Measurements from ENCODE around the gene LTK. TPM values are rescaled to one million over a fixed set of nuclear protein-coding genes. Genes with fewer than 3 reads are reported as not detected.

Gene LTK
- total and polyA plus RNA-seq, 2 experiments from 2014 or later, result 0.14 TPM; not detected in 1

DNA sequence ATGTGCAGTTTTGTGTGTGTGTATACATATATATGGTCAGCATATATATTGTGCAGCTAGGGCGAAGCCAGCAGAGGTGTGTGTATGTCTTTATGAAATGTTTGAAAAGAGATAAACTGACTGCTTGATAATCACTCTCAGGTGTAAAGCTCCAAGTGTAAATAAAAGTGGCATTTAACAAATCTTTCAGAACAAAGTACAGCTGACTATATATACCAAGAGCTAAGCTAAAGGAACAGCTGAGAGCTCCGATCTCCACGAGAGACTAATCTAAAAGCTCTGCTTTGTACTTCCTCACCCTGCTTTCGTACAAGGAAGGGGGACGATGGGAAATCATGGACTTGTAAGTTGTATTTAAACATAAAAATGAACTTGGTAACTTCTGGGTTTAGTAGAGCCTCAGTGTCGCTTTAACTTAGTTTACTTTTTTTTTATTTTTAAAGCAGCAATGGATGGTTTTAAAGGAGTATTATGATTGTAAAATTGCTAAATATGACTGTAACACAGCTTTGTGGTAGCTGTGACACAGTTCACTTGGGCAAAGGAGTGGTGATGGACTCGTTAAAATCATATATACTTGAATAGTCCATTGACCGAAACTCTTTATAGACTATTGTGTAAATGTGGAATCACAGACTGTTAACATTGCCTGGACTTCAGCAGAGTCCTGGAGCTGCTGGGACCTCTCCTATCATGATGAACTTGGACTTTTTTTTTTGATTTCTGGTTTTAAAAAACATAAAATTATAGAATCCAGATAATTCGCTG, 31.3 kb downstream of the LTK start:
- 0 out of 2 replicates have a peak, but pooled peaks cover 6% of the 10 kb centered on the region for H4K20me1 ChIP-seq (replicated peaks; ENCODE audit: insufficient read depth)
- Mint-ChIP-seq H3K36me3 (ENCODE audit: low read depth) (peaks cover 44% of the 10 kb centered on the region), H3K27ac (no peak overlapping the region), H3K27me3 (ENCODE audit: insufficient read depth, low read depth, poor library complexity) (peaks cover 19% of the 10 kb centered on the region), H3K9me3 (no peaks in the 10 kb centered on the region), H3K4me1 (no peaks in the 10 kb centered on the region), H3K4me3 (no peak overlapping the region)
- ATAC-seq, result no peak
- H3K27me3 ChIP-seq (ENCODE audit: insufficient read depth), result no peaks in the 10 kb centered on the region
- H3K4me3 ChIP-seq, result no peak overlapping the region
- no peak overlapping the region for H3K27ac ChIP-seq (ENCODE audit: low read depth)
- no peaks in the 10 kb centered on the region for H3K9me2 ChIP-seq (ENCODE audit: insufficient read depth)
- no peak overlapping the region for H2AFZ ChIP-seq
- H3K4me2 ChIP-seq, result no peak overlapping the region
- no peak for DNase-seq (ENCODE audit: low spot score)
- no peak for TF ChIP-seq POLR2AphosphoS5 (IDR thresholded peaks at IDR 0.05; ENCODE audit: low read depth)
- TF ChIP-seq JUNB (IDR thresholded peaks at IDR 0.05; ENCODE audit: unreplicated experiment), result no peak
- TF ChIP-seq ZNF331 (CRISPR knock-in tag; IDR thresholded peaks at IDR 0.05; ENCODE audit: low read depth), result no peak
- no peak for TF ChIP-seq EZH2 (IDR thresholded peaks at IDR 0.05; ENCODE audit: low read depth, unreplicated experiment)
- no peak for TF ChIP-seq CREB1 (CRISPR knock-in tag; IDR thresholded peaks at IDR 0.05; ENCODE audit: low read depth)
- no peaks in the 10 kb centered on the region for H3K79me2 ChIP-seq (replicated peaks; ENCODE audit: insufficient read depth)
- no peaks in the 10 kb centered on the region for H3K4me1 ChIP-seq (ENCODE audit: insufficient read depth)
- peaks cover 22% of the 10 kb centered on the region for H3K36me3 ChIP-seq (ENCODE audit: insufficient read depth)
- H3F3A ChIP-seq (replicated peaks; ENCODE audit: low read depth), result no peaks in the 10 kb centered on the region

DNA sequence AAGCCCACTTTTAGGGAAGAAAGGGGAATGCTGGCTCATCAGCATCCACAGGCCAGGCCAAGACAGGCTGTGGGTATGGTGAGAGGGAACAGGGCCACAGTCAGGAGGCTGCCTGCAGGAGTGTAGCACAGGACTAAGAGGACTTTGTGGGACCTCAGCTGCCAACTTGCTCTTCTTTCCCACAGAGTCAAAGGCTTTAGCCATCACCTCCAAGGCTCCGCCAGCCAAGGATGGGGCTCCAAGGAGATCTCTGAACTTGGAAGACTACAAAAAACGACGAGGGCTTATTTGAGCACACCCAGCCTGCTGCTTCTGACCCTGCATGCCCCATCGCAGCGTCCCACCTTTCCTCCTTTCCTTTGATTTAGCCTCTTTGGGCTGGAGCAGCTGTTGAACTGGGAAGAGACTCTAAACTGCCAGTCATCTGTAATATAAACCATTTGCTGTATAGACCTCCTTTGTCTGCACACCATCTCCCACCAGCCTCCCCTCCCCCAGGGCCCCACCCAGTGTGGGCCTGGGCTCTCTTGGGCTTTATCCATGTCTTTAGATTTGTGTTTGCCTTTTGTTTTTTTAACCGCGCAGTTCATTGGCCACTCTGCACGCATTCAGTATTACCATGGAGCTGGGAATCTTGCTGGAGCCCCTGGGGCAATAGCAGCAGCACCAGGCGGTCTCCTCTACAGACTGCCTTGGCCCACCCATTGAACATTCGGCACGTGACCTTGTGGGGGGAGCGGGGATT, 33.1 kb downstream of the LTK start:
- Histone ChIP-seq H4K20me1 (replicated peaks; ENCODE audit: insufficient read depth) (0 out of 2 replicates have a peak, but pooled peaks cover 6% of the 10 kb centered on the region), H3K27me3 (ENCODE audit: insufficient read depth) (no peaks in the 10 kb centered on the region), H3K4me2 (no peak overlapping the region), H3K4me3 (no peak overlapping the region), H3K4me1 (ENCODE audit: insufficient read depth) (no peaks in the 10 kb centered on the region), H3K27ac (ENCODE audit: low read depth) (no peak overlapping the region), H2AFZ (no peak overlapping the region), H3F3A (replicated peaks; ENCODE audit: low read depth) (no peaks in the 10 kb centered on the region), H3K36me3 (ENCODE audit: insufficient read depth) (peaks cover 38% of the 10 kb centered on the region), H3K79me2 (replicated peaks; ENCODE audit: insufficient read depth) (no peaks in the 10 kb centered on the region), H3K9me2 (ENCODE audit: insufficient read depth) (no peaks in the 10 kb centered on the region)
- Mint-ChIP-seq H3K9me3 (no peaks in the 10 kb centered on the region), H3K27me3 (ENCODE audit: insufficient read depth, low read depth, poor library complexity) (peaks cover 14% of the 10 kb centered on the region), H3K4me3 (no peak overlapping the region), H3K27ac (no peak overlapping the region), H3K4me1 (no peaks in the 10 kb centered on the region), H3K36me3 (ENCODE audit: low read depth) (peaks cover 61% of the 10 kb centered on the region)
- ATAC-seq, result no peak
- DNase-seq (ENCODE audit: low spot score), result no peak
- TF ChIP-seq JUNB (IDR thresholded peaks at IDR 0.05; ENCODE audit: unreplicated experiment) (no peak), NANOG (IDR thresholded peaks at IDR 0.05; ENCODE audit: borderline replicate concordance) (no peak), CREB1 (CRISPR knock-in tag; IDR thresholded peaks at IDR 0.05; ENCODE audit: low read depth) (no peak), EZH2 (IDR thresholded peaks at IDR 0.05; ENCODE audit: low read depth, unreplicated experiment) (no peak)
- TF ChIP-seq, protein P1, sequence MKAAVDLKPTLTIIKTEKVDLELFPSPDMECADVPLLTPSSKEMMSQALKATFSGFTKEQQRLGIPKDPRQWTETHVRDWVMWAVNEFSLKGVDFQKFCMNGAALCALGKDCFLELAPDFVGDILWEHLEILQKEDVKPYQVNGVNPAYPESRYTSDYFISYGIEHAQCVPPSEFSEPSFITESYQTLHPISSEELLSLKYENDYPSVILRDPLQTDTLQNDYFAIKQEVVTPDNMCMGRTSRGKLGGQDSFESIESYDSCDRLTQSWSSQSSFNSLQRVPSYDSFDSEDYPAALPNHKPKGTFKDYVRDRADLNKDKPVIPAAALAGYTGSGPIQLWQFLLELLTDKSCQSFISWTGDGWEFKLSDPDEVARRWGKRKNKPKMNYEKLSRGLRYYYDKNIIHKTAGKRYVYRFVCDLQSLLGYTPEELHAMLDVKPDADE (IDR thresholded peaks at IDR 0.05), result no peak
- TF ChIP-seq, protein P2, sequence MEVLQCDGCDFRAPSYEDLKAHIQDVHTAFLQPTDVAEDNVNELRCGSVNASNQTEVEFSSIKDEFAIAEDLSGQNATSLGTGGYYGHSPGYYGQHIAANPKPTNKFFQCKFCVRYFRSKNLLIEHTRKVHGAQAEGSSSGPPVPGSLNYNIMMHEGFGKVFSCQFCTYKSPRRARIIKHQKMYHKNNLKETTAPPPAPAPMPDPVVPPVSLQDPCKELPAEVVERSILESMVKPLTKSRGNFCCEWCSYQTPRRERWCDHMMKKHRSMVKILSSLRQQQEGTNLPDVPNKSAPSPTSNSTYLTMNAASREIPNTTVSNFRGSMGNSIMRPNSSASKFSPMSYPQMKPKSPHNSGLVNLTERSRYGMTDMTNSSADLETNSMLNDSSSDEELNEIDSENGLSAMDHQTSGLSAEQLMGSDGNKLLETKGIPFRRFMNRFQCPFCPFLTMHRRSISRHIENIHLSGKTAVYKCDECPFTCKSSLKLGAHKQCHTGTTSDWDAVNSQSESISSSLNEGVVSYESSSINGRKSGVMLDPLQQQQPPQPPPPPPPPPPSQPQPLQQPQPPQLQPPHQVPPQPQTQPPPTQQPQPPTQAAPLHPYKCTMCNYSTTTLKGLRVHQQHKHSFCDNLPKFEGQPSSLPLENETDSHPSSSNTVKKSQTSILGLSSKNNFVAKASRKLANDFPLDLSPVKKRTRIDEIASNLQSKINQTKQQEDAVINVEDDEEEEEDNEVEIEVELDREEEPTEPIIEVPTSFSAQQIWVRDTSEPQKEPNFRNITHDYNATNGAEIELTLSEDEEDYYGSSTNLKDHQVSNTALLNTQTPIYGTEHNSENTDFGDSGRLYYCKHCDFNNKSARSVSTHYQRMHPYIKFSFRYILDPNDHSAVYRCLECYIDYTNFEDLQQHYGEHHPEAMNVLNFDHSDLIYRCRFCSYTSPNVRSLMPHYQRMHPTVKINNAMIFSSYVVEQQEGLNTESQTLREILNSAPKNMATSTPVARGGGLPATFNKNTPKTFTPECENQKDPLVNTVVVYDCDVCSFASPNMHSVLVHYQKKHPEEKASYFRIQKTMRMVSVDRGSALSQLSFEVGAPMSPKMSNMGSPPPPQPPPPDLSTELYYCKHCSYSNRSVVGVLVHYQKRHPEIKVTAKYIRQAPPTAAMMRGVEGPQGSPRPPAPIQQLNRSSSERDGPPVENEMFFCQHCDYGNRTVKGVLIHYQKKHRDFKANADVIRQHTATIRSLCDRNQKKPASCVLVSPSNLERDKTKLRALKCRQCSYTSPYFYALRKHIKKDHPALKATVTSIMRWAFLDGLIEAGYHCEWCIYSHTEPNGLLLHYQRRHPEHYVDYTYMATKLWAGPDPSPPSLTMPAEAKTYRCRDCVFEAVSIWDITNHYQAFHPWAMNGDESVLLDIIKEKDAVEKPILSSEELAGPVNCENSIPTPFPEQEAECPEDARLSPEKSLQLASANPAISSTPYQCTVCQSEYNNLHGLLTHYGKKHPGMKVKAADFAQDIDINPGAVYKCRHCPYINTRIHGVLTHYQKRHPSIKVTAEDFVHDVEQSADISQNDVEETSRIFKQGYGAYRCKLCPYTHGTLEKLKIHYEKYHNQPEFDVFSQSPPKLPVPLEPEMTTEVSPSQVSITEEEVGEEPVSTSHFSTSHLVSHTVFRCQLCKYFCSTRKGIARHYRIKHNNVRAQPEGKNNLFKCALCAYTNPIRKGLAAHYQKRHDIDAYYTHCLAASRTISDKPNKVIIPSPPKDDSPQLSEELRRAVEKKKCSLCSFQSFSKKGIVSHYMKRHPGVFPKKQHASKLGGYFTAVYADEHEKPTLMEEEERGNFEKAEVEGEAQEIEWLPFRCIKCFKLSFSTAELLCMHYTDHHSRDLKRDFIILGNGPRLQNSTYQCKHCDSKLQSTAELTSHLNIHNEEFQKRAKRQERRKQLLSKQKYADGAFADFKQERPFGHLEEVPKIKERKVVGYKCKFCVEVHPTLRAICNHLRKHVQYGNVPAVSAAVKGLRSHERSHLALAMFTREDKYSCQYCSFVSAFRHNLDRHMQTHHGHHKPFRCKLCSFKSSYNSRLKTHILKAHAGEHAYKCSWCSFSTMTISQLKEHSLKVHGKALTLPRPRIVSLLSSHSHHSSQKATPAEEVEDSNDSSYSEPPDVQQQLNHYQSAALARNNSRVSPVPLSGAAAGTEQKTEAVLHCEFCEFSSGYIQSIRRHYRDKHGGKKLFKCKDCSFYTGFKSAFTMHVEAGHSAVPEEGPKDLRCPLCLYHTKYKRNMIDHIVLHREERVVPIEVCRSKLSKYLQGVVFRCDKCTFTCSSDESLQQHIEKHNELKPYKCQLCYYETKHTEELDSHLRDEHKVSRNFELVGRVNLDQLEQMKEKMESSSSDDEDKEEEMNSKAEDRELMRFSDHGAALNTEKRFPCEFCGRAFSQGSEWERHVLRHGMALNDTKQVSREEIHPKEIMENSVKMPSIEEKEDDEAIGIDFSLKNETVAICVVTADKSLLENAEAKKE (CRISPR knock-in tag; IDR thresholded peaks at IDR 0.05), result no peak
